Esophagus muscularis mucosa (tissue), 4 donors: ENCODE data around the gene CA12. TPM values are rescaled to one million over a fixed set of nuclear protein-coding genes. Genes with fewer than 3 reads are reported as not detected.

Experiments used
- DNase-seq: peaks from one replicate; pipeline ENCODE4 v3.0.0-alpha.2; 2017; ENCODE audit errors: extremely low spot score
- H3K27ac ChIP-seq, 4 donors: fragments of 200-600 bp; sonication (generic); replicated peaks in 1 of 4; 1 replicate in 3 of 4; 2 replicates in 1 of 4; pipeline ENCODE4 v1.5.1; 2016 to 2019; ENCODE audit warnings: mild to moderate bottlenecking in 1 of 4
- H3K27me3 ChIP-seq, 4 donors: fragments of 200-600 bp; sonication (generic); one replicate each; pipeline versions ENCODE4 v1.5.1 to v1.6.0; 2016 to 2019
- H3K36me3 ChIP-seq, 4 donors: fragments of 200-600 bp; sonication (generic); one replicate each; pipeline ENCODE4 v1.5.1; 2016 to 2019
- H3K4me1 ChIP-seq, 4 donors: fragments of 200-600 bp; sonication (generic); one replicate each; pipeline ENCODE4 v1.5.1; 2016 to 2019
- H3K4me3 ChIP-seq, 4 donors: fragments of 200-600 bp; sonication (generic); 1 replicate in 2 of 4; 2 replicates in 2 of 4; pipeline ENCODE4 v1.5.1; 2016 to 2019; ENCODE audit warnings: mild to moderate bottlenecking in 4 of 4, moderate library complexity in 1 of 4
- H3K9me3 ChIP-seq, 4 donors: fragments of 200-600 bp; sonication (generic); 1 replicate in 3 of 4; 2 replicates in 1 of 4; pipeline ENCODE4 v1.5.1; 2016 to 2019
- CTCF ChIP-seq, 3 experiments: fragments of 200-600 bp in 2 of 3; fragments of 450-650 bp in 1 of 3; sonication (generic) in 2 of 3; IDR thresholded peaks; one replicate each; pipeline ENCODE4 v1.5.1; 2017 to 2019; ENCODE audit warnings: antibody characterized with exemption in 3 of 3, mild to moderate bottlenecking in 2 of 3, moderate library complexity in 1 of 3
- EP300 ChIP-seq: sonication (generic); formaldehyde crosslinking; IDR thresholded peaks from one replicate; pipeline ENCODE4 v1.6.1; 2017; ENCODE audit warnings: antibody characterized with exemption
- POLR2A ChIP-seq: fragments of 450-650 bp; IDR thresholded peaks from one replicate; pipeline ENCODE4 v1.6.1; 2017; ENCODE audit warnings: antibody characterized with exemption, moderate library complexity, mild to moderate bottlenecking, low read depth
- POLR2AphosphoS5 ChIP-seq, 2 donors: sonication (generic); formaldehyde crosslinking; IDR thresholded peaks; one replicate each; pipeline ENCODE4 v1.6.1; 2017; ENCODE audit warnings: antibody characterized with exemption in 2 of 2
- WGBS: methylation state at CpG from one replicate; pipeline ENCODE4 v1.1.5; 2018; 5-methylcytosine and 5-hydroxymethylcytosine counted together
- intact Hi-C: fragments of 100-400 bp; cut with DNase I; formaldehyde crosslinking; loops from one replicate; pipeline ENCODE4 v1.15.1; 2023
- total RNA-seq, 4 donors: library from RNA; depleted of rRNA; stranded (reverse); fragments of >200 nt; gene quantifications; one replicate each; pipeline versions ENCODE4 v1.1.0 to v1.2.1, GENCODE V29; 2016

Gene CA12
- total RNA-seq, 4 donors from 2014 or later: 2.3 to 14.5 (median 6.0) TPM

- intact Hi-C loops: no loop called here
- no peak for TF ChIP-seq EP300
- no peak for TF ChIP-seq CTCF (IDR thresholded peaks at IDR 0.05)
- no peak for TF ChIP-seq POLR2A
- no peak for TF ChIP-seq POLR2AphosphoS5 (IDR thresholded peaks at IDR 0.05)
- Histone ChIP-seq H3K4me1 (peaks cover 6 to 9% (median 8%) of the 10 kb centered on the region in 4 donors), H3K36me3 (no peaks in the 10 kb centered on the region), H3K27me3 (no peaks in the 10 kb centered on the region), H3K9me3 (no peaks in the 10 kb centered on the region), H3K4me3 (no peak overlapping the region), H3K27ac (no peak overlapping the region)
- DNase-seq: no peak
- WGBS: 88% methylated on average over 4 of the region's 4 CpGs
Observed at GRCh38 chr15:63360170-63360569, 21.5 kb downstream of the CA12 start.

- Histone ChIP-seq H3K4me3 (no peak overlapping the region), H3K9me3 (no peaks in the 10 kb centered on the region), H3K27ac (no peak overlapping the region), H3K36me3 (no peaks in the 10 kb centered on the region), H3K4me1 (peaks cover 0 to 6% (median 0%) of the 10 kb centered on the region in 4 donors), H3K27me3 (no peaks in the 10 kb centered on the region)
- intact Hi-C loops: no loop called here
- WGBS: 83% methylated on average over 15 of the region's 15 CpGs
- TF ChIP-seq POLR2AphosphoS5 (IDR thresholded peaks at IDR 0.05): no peak
- TF ChIP-seq POLR2A: no peak
- TF ChIP-seq EP300: no peak
- TF ChIP-seq CTCF (IDR thresholded peaks at IDR 0.05): no peak
- no peak for DNase-seq
Observed at GRCh38 chr15:63358241-63359029, 23.2 kb downstream of the CA12 start.

GRCh38 chr15:63357731-63358130 is 23.9 kb downstream of the CA12 start:
- intact Hi-C loops: no loop called here
- no peak for TF ChIP-seq POLR2A
- no peak for TF ChIP-seq POLR2AphosphoS5 (IDR thresholded peaks at IDR 0.05)
- TF ChIP-seq EP300: no peak
- TF ChIP-seq CTCF (IDR thresholded peaks at IDR 0.05): no peak
- no peak overlapping the region for H3K4me3 ChIP-seq
- no peaks in the 10 kb centered on the region for H3K36me3 ChIP-seq
- no peaks in the 10 kb centered on the region for H3K9me3 ChIP-seq
- H3K4me1 ChIP-seq: peaks cover 0 to 6% (median 0%) of the 10 kb centered on the region in 4 donors
- no peaks in the 10 kb centered on the region for H3K27me3 ChIP-seq
- 74% methylated on average over 3 of the region's 3 CpGs for WGBS
- DNase-seq: no peak
- H3K27ac ChIP-seq: no peak overlapping the region

GRCh38 chr15:63357061-63357460 is 24.6 kb downstream of the CA12 start:
- Histone ChIP-seq H3K4me1 (peaks cover 0 to 3% (median 0%) of the 10 kb centered on the region in 4 donors), H3K36me3 (no peaks in the 10 kb centered on the region), H3K4me3 (no peak overlapping the region), H3K9me3 (no peaks in the 10 kb centered on the region), H3K27me3 (no peaks in the 10 kb centered on the region), H3K27ac (no peak overlapping the region)
- 87% methylated on average over 4 of the region's 4 CpGs for whole genome bisulfite sequencing
- no peak for DNase-seq
- no peak for TF ChIP-seq POLR2A
- TF ChIP-seq EP300: no peak
- no peak for TF ChIP-seq CTCF (IDR thresholded peaks at IDR 0.05)
- no peak for TF ChIP-seq POLR2AphosphoS5 (IDR thresholded peaks at IDR 0.05)
- intact Hi-C loops: no loop called here
